HG03103 (cell line): Measurements from ENCODE around the gene PAM.

ENCODE experiments used
- ATAC-seq: cut with Tn5 transposase; IDR thresholded peaks from one replicate; pipeline ENCODE4 v1.9.1; 2021; ENCODE audit warnings: low read depth; ENCODE audit not compliant: unreplicated experiment

Gene PAM

DNA sequence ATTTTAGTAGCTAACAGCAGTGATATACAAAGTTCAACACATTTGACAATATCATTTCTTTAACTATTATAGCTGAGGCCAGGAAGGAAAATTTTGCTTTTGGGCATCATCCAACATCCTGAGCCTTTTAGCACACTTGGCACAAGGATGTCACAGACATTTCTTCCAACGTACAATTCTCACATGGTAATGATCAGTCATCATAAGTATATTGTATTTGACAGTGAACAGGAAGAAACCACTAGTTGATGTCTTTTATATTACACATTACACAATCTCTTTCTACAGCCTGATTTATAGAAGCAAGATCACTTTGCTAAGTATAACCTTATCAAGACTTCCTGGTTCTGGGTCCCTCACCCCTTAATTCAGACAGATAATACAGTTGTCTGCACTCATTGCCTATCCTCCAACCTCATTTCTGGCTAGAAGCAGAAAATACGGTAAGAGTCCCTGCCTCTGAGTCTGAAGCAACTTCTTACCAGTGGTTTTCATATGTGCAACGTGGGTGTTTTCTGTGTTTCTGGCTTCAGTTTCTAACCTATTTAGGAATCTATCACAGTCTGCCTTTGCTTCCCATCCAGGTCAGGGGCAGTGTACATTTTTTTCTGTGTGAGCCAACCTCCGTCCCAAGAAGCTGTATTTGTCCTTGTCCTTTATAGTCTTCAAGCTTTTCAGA lies 167.8 kb downstream of the PAM start:
- no peak for ATAC-seq

GRCh38 chr5:102924963-102925362 lies 169.9 kb downstream of the PAM start:
- no peak for ATAC-seq

- ATAC-seq = no peak
These were observed 171.9 kb downstream of the PAM start for GRCh38 chr5:102927007-102927406.

DNA sequence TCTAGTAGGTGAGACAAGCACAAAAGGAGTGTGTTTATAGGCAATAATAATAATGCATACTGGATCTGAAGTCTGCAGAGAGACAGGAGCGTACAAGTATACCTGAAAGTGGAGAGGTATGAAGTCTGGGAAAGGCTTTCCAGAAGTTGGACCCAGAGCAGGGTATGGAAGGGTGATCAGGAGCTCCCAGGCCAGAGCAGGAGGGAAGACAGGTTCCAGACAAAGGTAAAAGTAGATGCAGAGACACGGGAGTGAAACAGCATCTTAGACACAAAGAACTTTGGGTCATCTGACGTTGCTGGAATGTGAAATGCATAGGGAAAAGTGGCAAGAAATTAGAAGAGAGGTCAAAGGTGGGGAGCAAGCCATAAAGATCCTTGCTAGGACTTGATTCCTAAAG lies 175.1 kb downstream of the PAM start:
- ATAC-seq = no peak

- no peak for ATAC-seq
These were observed 176.1 kb downstream of the PAM start for GRCh38 chr5:102931085-102931725.

DNA sequence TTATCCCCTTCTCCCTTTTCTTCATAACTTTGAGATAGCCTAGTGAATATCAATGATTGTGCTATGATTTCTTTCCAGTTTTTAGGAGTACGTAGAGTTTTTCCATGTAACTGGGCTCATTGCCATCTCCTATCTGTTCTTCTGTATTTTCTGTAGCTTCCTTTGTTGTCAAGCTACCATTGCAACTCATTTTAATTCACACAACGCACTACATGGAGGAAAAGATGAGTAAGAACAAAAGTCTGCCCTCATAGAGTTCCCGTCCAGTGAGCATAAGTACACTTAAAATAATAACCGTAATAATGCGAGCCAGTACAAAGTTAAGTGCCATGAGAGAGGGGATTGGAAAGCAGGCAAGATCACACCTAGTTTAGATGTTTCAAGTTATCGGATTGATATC lies 177.7 kb downstream of the PAM start:
- ATAC-seq = no peak

DNA sequence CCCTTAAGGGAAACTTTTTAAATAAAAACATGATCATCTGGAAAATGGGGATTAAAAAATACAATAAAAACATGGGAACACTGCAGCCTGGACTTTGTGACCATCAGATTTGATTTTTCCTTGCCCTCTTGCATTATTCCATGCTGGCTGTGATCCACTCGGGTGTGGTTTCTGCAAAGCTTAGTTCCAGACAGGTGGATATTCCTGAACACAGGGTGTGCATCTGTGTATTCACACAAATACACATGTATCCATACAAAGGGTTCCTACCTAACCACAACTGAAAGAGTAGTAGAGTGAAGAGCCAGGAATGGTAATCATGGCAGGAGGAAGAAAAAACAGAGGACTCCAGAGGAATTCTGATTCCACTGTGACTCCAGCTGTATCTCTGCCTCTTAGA lies 178.2 kb downstream of the PAM start:
- no peak for ATAC-seq

DNA sequence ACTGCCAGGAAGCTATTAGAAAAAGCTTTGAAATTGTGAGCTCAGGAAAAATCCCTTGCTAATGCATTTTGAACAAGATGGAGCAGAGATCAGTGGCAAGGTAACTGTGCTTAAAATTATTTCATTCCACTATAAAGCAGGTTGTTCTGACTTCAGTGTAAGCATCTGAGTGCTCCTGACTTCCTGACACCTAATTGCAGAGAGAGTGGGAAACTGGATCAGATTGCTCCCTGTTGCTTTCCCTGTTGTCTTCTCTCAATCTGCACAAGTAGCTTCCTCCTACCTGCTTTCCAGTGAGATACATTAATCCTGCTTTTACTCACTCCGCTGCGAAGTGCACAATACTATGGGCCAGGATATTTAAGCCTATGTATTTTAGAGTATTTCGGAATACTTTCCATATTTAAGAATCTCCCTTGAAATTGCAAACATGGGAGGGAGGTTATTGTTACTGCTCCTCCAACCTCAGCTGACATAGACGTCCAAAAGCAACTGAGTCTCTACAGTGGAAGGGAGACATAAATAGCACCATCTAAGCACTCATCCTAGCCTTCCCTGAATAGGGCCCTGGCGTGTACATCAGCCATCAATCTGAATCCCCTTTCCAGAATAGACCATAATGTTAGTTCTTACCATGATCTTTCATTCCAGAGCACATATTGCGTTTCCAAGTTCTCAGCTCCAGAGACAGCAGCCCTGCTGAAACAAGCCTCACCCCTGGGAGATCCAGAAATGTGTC lies 178.8 kb downstream of the PAM start:
- no peak for ATAC-seq

GRCh38 chr5:102937894-102938293 lies 182.8 kb downstream of the PAM start:
- no peak for ATAC-seq

DNA sequence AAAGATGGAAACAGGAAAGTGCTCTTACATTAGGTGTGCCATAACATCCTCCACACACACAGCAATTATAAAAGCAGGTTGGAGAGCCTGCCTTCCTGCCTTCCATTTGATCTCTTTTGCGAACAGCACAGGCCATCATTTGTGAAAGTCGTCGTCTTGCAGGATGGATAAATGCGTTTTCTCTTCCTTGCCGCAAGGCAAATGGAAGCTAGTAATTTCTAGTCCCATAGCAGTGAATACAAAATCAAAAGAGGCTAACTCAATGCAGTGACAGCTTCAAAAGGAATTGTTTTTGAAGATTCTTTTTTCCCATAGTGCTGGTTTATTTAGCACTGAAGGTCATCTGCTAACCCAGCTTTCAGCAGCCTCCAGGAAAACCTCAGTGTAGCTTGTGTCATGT lies 186.0 kb downstream of the PAM start:
- ATAC-seq = no peak

DNA sequence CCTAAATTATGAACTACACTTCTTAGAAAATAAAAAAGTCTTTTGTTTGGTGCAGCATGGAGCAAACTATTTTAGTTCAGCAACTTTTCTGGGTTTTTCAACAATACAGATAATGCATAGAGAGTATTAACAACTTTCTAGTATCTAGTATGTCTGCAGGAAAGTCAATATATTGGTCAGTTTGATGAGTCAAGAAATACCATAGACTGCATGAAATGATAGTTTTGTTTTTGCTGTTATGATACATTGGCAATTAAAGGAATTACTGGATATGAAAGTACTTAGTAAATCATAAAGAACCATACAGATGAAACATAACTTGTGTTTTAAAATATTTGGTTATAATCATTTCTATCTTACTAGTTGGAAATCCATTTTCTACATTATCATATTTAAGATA lies 191.3 kb downstream of the PAM start:
- ATAC-seq = no peak

DNA sequence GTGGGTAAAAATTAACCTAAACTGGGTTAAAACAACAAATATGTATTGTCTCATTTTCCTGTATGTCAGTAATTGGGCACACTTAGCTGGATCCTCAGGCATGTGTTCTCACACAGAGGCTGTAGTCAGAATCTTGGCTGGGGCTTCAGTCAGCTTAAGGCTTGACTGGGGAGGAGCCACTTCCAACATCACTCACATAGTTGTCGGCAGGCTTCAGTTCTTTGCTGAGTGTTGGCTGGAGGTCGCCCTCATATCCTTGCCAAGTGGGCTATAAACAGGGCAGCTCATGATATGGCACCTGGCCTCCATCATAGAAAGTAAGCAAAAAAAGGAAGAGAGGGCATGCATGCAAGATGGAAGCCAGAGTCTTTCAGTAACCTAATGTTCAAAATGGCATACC lies 191.9 kb downstream of the PAM start:
- no peak for ATAC-seq

- ATAC-seq = no peak
These were observed 200.4 kb downstream of the PAM start for GRCh38 chr5:102955488-102955887.

- no peak for ATAC-seq
These were observed 201.5 kb downstream of the PAM start for GRCh38 chr5:102956599-102956998.

GRCh38 chr5:102957141-102957540 lies 202.0 kb downstream of the PAM start:
- ATAC-seq = no peak

DNA sequence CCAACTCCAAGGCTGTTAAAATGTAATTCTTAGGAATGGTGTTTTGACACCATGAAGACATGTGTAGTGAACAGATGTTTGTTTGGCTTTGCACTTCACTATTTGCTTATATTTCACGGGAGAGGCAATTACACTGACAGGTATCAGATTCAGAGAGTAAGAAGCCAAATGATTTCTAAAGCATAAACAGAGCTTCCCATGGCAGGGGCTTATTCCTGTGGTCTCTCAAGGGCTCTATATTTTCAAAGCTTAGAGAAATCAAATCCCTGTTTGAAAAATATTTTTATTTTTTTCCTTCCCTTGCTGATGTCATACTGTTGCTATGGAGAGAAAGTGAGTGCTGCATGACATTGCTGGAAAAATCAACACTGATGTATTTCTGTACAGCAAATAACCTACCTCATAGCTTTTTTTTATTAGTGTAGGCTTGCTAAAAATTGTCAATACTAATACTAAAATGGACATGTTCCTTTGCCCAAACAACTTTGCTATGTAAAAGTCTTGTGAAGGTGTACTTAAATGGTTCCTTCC lies 203.4 kb downstream of the PAM start:
- ATAC-seq = no peak

DNA sequence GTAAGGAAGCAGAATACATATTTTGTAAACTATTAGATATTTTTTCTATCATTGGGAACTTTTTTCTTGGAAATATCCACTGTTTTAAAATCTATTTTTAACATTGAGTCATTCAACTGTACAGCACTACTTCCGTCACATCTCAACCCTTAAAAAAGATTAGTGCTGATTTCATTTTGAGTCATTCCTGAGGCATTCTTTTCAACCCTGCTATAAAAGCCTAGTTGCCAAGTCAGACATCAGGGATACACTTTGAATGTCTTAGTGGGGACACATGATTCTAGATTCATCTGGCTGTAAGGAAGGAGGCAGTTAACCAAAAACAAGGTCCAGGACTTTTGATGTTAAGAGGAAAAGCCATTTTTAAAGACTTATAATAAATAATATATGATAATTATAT lies 203.9 kb downstream of the PAM start:
- peak; percentile 52 for ATAC-seq

GRCh38 chr5:102961671-102962070 lies 206.6 kb downstream of the PAM start:
- ATAC-seq = no peak

- no peak for ATAC-seq
These were observed 210.5 kb downstream of the PAM start for GRCh38 chr5:102965653-102966052.

- no peak for ATAC-seq
These were observed 214.5 kb downstream of the PAM start for GRCh38 chr5:102969641-102970040.

- ATAC-seq = no peak
These were observed 216.7 kb downstream of the PAM start for GRCh38 chr5:102971676-102972293.
